Osteocyte (in vitro differentiated cells): ENCODE data around the gene TRERF1. TPM values are rescaled to one million over a fixed set of nuclear protein-coding genes. Genes with fewer than 3 reads are reported as not detected.

Experiments
- DNase-seq: peaks from one replicate; pipeline ENCODE4 v3.0.0; 2021; ENCODE audit warnings: mixed read lengths; ENCODE audit not compliant: unreplicated experiment; ENCODE audit errors: extremely low spot score
- H3K27ac Mint-ChIP-seq: one replicate; pipeline ENCODE4 v1.8.0; 2021; ENCODE audit warnings: mild to moderate bottlenecking, mixed read lengths; ENCODE audit not compliant: unreplicated experiment
- H3K27me3 Mint-ChIP-seq: one replicate; pipeline ENCODE4 v1.8.0; 2021; ENCODE audit warnings: mixed read lengths; ENCODE audit not compliant: unreplicated experiment
- H3K36me3 Mint-ChIP-seq: one replicate; pipeline ENCODE4 v1.8.0; 2021; ENCODE audit warnings: mixed read lengths; ENCODE audit not compliant: unreplicated experiment
- H3K4me1 Mint-ChIP-seq: one replicate; pipeline ENCODE4 v1.8.0; 2021; ENCODE audit warnings: mixed read lengths; ENCODE audit not compliant: unreplicated experiment
- H3K4me3 Mint-ChIP-seq: one replicate; pipeline ENCODE4 v1.8.0; 2021; ENCODE audit warnings: mild to moderate bottlenecking, moderate library complexity, mixed read lengths; ENCODE audit not compliant: unreplicated experiment
- H3K9me3 Mint-ChIP-seq: one replicate; pipeline ENCODE4 v1.8.0; 2021; ENCODE audit warnings: mixed read lengths; ENCODE audit not compliant: unreplicated experiment
- CTCF ChIP-seq: fragments of 200-600 bp; sonication (generic); IDR thresholded peaks from 2 replicates; pipeline ENCODE4 v1.5.0; 2021; ENCODE audit warnings: antibody characterized with exemption, mild to moderate bottlenecking, moderate library complexity
- total RNA-seq: library from RNA; stranded (reverse); gene quantifications from 2 replicates; pipeline ENCODE4 v1.2.1, GENCODE V29; 2021

TRERF1 gene
- total RNA-seq, 1 donor from 2014 or later, result 6.4 TPM

DNA sequence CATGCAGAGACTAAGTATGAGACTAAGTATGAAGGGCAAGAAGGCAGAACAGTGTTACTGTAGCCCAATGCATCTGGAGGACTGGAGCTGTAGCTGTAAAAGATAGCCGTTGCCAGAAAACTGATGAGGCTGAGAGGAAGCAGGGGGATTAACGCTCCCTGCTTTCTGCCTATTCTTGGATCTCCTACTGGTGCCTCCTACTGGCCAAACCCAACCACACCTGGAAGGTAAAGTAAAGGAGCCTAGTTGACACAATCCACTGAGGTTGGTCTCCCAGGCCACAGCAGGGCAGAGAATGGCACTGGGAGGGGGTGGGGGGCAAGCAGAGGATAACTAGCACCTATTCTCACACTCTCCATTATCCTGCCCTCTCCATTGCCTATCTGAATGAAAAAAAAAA is 129.1 kb downstream of the TRERF1 start:
- no peak for TF ChIP-seq CTCF
- H3K9me3 Mint-ChIP-seq, result peaks cover 14% of the 10 kb centered on the region
- no peaks in the 10 kb centered on the region for H3K27me3 Mint-ChIP-seq
- H3K4me3 Mint-ChIP-seq, result no peak overlapping the region
- H3K27ac Mint-ChIP-seq, result no peak overlapping the region
- no peaks in the 10 kb centered on the region for H3K36me3 Mint-ChIP-seq
- no peak for DNase-seq
- H3K4me1 Mint-ChIP-seq, result peaks cover 2% of the 10 kb centered on the region

- TF ChIP-seq CTCF, result no peak
- peaks cover 14% of the 10 kb centered on the region for H3K9me3 Mint-ChIP-seq
- no peak overlapping the region for H3K27ac Mint-ChIP-seq
- H3K36me3 Mint-ChIP-seq, result no peaks in the 10 kb centered on the region
- H3K4me1 Mint-ChIP-seq, result peaks cover 2% of the 10 kb centered on the region
- DNase-seq, result no peak
- no peaks in the 10 kb centered on the region for H3K27me3 Mint-ChIP-seq
- no peak overlapping the region for H3K4me3 Mint-ChIP-seq
These were observed 129.8 kb downstream of the TRERF1 start for GRCh38 chr6:42321976-42322375.

DNA sequence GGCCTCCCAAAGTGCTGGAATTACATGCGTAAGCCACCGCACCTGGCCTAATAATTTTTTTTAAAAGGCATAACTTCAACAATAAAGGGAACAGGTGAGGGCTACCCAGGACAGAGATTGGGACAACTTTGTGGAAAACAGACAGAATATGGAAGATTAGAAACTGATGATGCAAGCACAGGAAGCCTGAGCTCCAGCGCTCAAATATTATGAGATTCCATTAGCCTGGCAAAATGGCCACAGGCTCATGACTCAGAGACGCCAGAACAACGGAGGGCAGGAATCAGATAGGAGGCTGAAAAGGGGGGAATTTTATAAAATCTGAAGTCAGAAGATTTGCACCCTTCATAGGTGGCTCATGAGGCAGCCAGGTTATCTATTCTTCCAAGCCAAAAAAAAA is 131.0 kb downstream of the TRERF1 start:
- TF ChIP-seq CTCF, result no peak
- Mint-ChIP-seq H3K36me3 (no peaks in the 10 kb centered on the region), H3K4me1 (peaks cover 14% of the 10 kb centered on the region), H3K4me3 (no peak overlapping the region), H3K27me3 (no peaks in the 10 kb centered on the region), H3K27ac (no peak overlapping the region), H3K9me3 (peaks cover 14% of the 10 kb centered on the region)
- no peak for DNase-seq

- Mint-ChIP-seq H3K9me3 (peaks cover 8% of the 10 kb centered on the region), H3K4me1 (peaks cover 37% of the 10 kb centered on the region), H3K27ac (no peak overlapping the region), H3K27me3 (no peaks in the 10 kb centered on the region), H3K36me3 (no peaks in the 10 kb centered on the region), H3K4me3 (no peak overlapping the region)
- TF ChIP-seq CTCF, result no peak
- DNase-seq, result no peak
These were observed 133.2 kb downstream of the TRERF1 start for GRCh38 chr6:42318480-42318879.

GRCh38 chr6:42316981-42317380 is 134.7 kb downstream of the TRERF1 start:
- Mint-ChIP-seq H3K4me1 (peaks cover 47% of the 10 kb centered on the region), H3K4me3 (no peak overlapping the region), H3K36me3 (peaks cover under 1% of the 10 kb centered on the region), H3K27ac (peak overlapping the region; percentile 37), H3K27me3 (no peaks in the 10 kb centered on the region), H3K9me3 (peaks cover 8% of the 10 kb centered on the region)
- no peak for TF ChIP-seq CTCF
- no peak for DNase-seq
